ENCODE results near the gene ANKRD12. TPM values are rescaled to one million over a fixed set of nuclear protein-coding genes. Genes with fewer than 3 reads are reported as not detected.
"Not testable (repeated sequence)": the region's sequence is repeated elsewhere in the genome, so short reads cannot be mapped to it uniquely, and the experiment has no call there.

ANKRD12 gene
- polyA plus RNA-seq, 1 donor from 2014 or later = 32.3 TPM

DNA sequence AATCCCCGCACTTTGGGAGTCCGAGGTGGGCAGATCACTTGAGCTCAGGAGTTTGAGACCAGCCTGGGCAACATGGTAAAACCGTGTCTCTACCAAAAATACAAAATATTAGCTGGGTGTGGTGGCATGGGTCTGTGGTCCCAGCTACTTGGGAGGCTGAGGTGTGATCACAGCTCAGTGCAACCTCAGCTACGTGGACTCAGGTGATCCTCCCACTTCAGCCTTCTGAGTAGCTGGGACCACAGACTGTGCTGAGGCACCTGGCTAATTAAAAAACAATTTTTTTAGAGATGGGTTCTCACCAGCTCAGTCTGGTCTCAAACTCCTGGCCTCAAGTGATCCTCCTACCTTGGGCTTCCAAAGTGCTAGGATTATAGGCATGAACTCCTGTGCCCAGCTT, 23.4 kb downstream of the ANKRD12 start:
- no peak overlapping the region for H3K4me3 ChIP-seq (ENCODE audit: low read length)
- no peak overlapping the region for H2AFZ ChIP-seq (ENCODE audit: low read depth, low read length)
- H3K9me3 ChIP-seq (ENCODE audit: low read length) = peaks cover 5% of the 10 kb centered on the region
- H3K9ac ChIP-seq (ENCODE audit: low read length) = no peak overlapping the region
- H3K9me2 ChIP-seq (ENCODE audit: insufficient read depth, low read length) = no peaks in the 10 kb centered on the region
- H3K79me2 ChIP-seq (replicated peaks; ENCODE audit: insufficient read depth, low read length) = peaks cover 50% of the 10 kb centered on the region
- H4K20me1 ChIP-seq (ENCODE audit: insufficient read depth) = no peaks in the 10 kb centered on the region
- H3K4me2 ChIP-seq (ENCODE audit: low read length) = no peak overlapping the region
- H3F3A ChIP-seq (ENCODE audit: insufficient read depth, low read length, poor library complexity, severe bottlenecking) = no peaks in the 10 kb centered on the region
- H3K27me3 ChIP-seq (ENCODE audit: insufficient read depth, low read depth, low read length) = no peaks in the 10 kb centered on the region
- no peaks in the 10 kb centered on the region for H3K36me3 ChIP-seq (ENCODE audit: insufficient read depth, low read length)
- no peak overlapping the region for H3K27ac ChIP-seq (ENCODE audit: low read length)
- TF ChIP-seq MXI1 (conservative IDR thresholded peaks at IDR 0.05; ENCODE audit: poor library complexity, severe bottlenecking) (no peak), RAD21 (conservative IDR thresholded peaks at IDR 0.05) (no peak), TAF1 (IDR thresholded peaks at IDR 0.05; ENCODE audit: low read depth) (no peak), POLR2AphosphoS5 (IDR thresholded peaks at IDR 0.05) (no peak), EZH2 (IDR thresholded peaks at IDR 0.05; ENCODE audit: borderline replicate concordance, insufficient read depth, low read length, poor library complexity, severe bottlenecking) (no peak), EP300 (conservative IDR thresholded peaks at IDR 0.05; ENCODE audit: poor library complexity, severe bottlenecking) (no peak), SMC3 (conservative IDR thresholded peaks at IDR 0.05; ENCODE audit: poor library complexity) (no peak)
- TF ChIP-seq, protein P1, sequence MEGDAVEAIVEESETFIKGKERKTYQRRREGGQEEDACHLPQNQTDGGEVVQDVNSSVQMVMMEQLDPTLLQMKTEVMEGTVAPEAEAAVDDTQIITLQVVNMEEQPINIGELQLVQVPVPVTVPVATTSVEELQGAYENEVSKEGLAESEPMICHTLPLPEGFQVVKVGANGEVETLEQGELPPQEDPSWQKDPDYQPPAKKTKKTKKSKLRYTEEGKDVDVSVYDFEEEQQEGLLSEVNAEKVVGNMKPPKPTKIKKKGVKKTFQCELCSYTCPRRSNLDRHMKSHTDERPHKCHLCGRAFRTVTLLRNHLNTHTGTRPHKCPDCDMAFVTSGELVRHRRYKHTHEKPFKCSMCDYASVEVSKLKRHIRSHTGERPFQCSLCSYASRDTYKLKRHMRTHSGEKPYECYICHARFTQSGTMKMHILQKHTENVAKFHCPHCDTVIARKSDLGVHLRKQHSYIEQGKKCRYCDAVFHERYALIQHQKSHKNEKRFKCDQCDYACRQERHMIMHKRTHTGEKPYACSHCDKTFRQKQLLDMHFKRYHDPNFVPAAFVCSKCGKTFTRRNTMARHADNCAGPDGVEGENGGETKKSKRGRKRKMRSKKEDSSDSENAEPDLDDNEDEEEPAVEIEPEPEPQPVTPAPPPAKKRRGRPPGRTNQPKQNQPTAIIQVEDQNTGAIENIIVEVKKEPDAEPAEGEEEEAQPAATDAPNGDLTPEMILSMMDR (IDR thresholded peaks at IDR 0.05; ENCODE audit: poor library complexity, severe bottlenecking) = no peak
- TF ChIP-seq, protein P2, sequence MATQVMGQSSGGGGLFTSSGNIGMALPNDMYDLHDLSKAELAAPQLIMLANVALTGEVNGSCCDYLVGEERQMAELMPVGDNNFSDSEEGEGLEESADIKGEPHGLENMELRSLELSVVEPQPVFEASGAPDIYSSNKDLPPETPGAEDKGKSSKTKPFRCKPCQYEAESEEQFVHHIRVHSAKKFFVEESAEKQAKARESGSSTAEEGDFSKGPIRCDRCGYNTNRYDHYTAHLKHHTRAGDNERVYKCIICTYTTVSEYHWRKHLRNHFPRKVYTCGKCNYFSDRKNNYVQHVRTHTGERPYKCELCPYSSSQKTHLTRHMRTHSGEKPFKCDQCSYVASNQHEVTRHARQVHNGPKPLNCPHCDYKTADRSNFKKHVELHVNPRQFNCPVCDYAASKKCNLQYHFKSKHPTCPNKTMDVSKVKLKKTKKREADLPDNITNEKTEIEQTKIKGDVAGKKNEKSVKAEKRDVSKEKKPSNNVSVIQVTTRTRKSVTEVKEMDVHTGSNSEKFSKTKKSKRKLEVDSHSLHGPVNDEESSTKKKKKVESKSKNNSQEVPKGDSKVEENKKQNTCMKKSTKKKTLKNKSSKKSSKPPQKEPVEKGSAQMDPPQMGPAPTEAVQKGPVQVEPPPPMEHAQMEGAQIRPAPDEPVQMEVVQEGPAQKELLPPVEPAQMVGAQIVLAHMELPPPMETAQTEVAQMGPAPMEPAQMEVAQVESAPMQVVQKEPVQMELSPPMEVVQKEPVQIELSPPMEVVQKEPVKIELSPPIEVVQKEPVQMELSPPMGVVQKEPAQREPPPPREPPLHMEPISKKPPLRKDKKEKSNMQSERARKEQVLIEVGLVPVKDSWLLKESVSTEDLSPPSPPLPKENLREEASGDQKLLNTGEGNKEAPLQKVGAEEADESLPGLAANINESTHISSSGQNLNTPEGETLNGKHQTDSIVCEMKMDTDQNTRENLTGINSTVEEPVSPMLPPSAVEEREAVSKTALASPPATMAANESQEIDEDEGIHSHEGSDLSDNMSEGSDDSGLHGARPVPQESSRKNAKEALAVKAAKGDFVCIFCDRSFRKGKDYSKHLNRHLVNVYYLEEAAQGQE (IDR thresholded peaks at IDR 0.05; ENCODE audit: borderline replicate concordance) = no peak

DNA sequence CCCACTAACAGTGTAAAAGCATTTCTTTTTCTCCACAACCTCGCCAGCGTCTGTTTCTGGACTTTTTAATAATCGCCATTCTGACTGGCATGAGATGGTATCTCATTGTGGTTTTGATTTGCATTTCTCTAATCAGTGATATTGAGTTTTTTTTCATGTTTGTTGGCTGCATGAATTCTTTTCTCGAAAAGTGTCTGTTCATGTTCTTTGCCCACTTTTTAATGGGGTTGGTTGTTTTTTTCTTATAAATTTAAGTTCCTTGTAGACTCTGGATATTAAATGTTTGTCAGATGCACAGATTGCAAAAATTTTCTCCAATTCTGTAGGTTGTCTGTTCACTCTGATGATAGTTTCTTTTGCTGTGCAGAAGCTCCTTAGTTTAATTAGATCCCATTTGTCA, 26.1 kb downstream of the ANKRD12 start:
- H3K9ac ChIP-seq (ENCODE audit: low read length); H3K4me2 ChIP-seq (ENCODE audit: low read length); H3K9me3 ChIP-seq (ENCODE audit: low read length); H3K27ac ChIP-seq (ENCODE audit: low read length); H3F3A ChIP-seq (ENCODE audit: insufficient read depth, low read length, poor library complexity, severe bottlenecking); H3K27me3 ChIP-seq (ENCODE audit: insufficient read depth, low read depth, low read length); H2AFZ ChIP-seq (ENCODE audit: low read depth, low read length); H3K4me3 ChIP-seq (ENCODE audit: low read length); H4K20me1 ChIP-seq (ENCODE audit: insufficient read depth); H3K36me3 ChIP-seq (ENCODE audit: insufficient read depth, low read length); H3K9me2 ChIP-seq (ENCODE audit: insufficient read depth, low read length): not testable (repeated sequence)
- H3K79me2 ChIP-seq (replicated peaks; ENCODE audit: insufficient read depth, low read length) = peaks cover 33% of the 10 kb centered on the region

DNA sequence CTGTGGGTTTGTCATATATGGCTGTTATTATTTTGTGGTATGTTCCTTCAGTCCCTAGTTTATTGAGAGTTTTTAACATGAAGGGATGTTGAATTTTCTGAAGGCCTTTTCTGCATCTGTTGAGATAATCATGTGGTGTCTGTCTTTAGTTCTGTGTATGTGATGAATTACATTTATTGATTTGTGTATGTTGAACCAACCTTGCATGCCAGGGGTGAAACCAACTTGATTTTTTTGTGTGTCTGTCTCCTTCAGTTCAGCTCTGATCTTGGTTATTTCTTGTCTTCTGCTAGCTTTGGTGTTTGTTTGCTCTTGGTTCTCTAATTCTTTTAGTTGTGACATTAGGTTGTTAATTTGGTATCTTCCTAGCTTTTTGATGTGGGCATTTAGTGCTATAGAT, 27.6 kb downstream of the ANKRD12 start:
- not testable (repeated sequence) for H3K4me2 ChIP-seq (ENCODE audit: low read length); H3F3A ChIP-seq (ENCODE audit: insufficient read depth, low read length, poor library complexity, severe bottlenecking); H3K9me2 ChIP-seq (ENCODE audit: insufficient read depth, low read length); H3K36me3 ChIP-seq (ENCODE audit: insufficient read depth, low read length); H3K9ac ChIP-seq (ENCODE audit: low read length); H3K9me3 ChIP-seq (ENCODE audit: low read length); H4K20me1 ChIP-seq (ENCODE audit: insufficient read depth); H3K4me3 ChIP-seq (ENCODE audit: low read length); H3K27me3 ChIP-seq (ENCODE audit: insufficient read depth, low read depth, low read length); H3K27ac ChIP-seq (ENCODE audit: low read length); H2AFZ ChIP-seq (ENCODE audit: low read depth, low read length)
- H3K79me2 ChIP-seq (replicated peaks; ENCODE audit: insufficient read depth, low read length) = peaks cover 33% of the 10 kb centered on the region

DNA sequence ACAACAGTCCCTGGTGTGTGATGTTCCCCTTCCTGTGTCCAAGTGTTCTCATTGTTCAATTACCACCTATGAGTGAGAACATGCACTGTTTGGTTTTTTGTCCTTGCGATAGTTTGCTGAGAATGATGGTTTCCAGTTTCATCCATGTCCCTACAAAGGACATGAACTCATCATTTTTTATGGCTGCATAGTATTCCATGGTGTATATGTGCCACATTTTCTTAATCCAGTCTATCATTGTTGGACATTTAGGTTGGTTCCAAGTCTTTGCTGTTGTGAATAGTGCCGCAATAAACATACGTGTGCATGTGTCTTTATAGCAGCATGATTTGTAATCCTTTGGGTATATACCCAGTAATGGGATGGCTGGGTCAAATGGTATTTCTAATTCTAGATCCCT, 29.3 kb downstream of the ANKRD12 start:
- not testable (repeated sequence) for H3K36me3 ChIP-seq (ENCODE audit: insufficient read depth, low read length); H3K4me3 ChIP-seq (ENCODE audit: low read length); H2AFZ ChIP-seq (ENCODE audit: low read depth, low read length); H3K9ac ChIP-seq (ENCODE audit: low read length); H3K4me2 ChIP-seq (ENCODE audit: low read length); H3K27ac ChIP-seq (ENCODE audit: low read length); H3K9me2 ChIP-seq (ENCODE audit: insufficient read depth, low read length); H3F3A ChIP-seq (ENCODE audit: insufficient read depth, low read length, poor library complexity, severe bottlenecking); H4K20me1 ChIP-seq (ENCODE audit: insufficient read depth); H3K9me3 ChIP-seq (ENCODE audit: low read length); H3K27me3 ChIP-seq (ENCODE audit: insufficient read depth, low read depth, low read length)
- H3K79me2 ChIP-seq (replicated peaks; ENCODE audit: insufficient read depth, low read length) = peaks cover 22% of the 10 kb centered on the region

DNA sequence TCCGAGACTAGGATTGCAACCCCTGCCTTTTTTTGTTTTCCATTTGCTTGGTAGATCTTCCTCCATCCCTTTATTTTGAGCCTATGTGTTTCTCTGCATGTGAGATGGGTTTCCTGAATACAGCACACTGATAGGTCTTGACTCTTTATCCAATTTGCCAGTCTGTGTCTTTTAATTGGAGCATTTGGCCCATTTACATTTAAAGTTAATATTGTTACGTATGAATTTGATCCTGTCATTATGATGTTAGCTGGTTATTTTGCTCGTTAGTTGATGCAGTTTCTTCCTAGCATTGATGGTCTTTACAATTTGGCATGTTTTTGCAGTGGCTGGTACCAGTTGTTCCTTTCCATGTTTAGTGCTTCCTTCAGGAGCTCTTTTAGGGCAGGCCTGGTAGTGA, 32.9 kb downstream of the ANKRD12 start:
- not testable (repeated sequence) for H3F3A ChIP-seq (ENCODE audit: insufficient read depth, low read length, poor library complexity, severe bottlenecking); H3K4me3 ChIP-seq (ENCODE audit: low read length); H3K27ac ChIP-seq (ENCODE audit: low read length); H3K4me2 ChIP-seq (ENCODE audit: low read length); H3K9ac ChIP-seq (ENCODE audit: low read length); H3K79me2 ChIP-seq (replicated peaks; ENCODE audit: insufficient read depth, low read length); H3K27me3 ChIP-seq (ENCODE audit: insufficient read depth, low read depth, low read length); H3K9me3 ChIP-seq (ENCODE audit: low read length); H3K36me3 ChIP-seq (ENCODE audit: insufficient read depth, low read length); H3K9me2 ChIP-seq (ENCODE audit: insufficient read depth, low read length); H2AFZ ChIP-seq (ENCODE audit: low read depth, low read length); H4K20me1 ChIP-seq (ENCODE audit: insufficient read depth)

All from neural cell (in vitro differentiated cells).